Measurements from ENCODE around the gene LRBA. TPM values are rescaled to one million over a fixed set of nuclear protein-coding genes. Genes with fewer than 3 reads are reported as not detected.

The LRBA gene
- total RNA-seq, 3 donors from 2014 or later, result 26.9 to 138 (median 93.7) TPM

- Histone ChIP-seq H3K27me3 (no peaks in the 10 kb centered on the region), H3K27ac (no peak overlapping the region), H3K4me1 (no peaks in the 10 kb centered on the region), H3K36me3 (no peaks in the 10 kb centered on the region), H3K4me3 (no peak overlapping the region), H3K9me3 (no peaks in the 10 kb centered on the region)
- no peak for TF ChIP-seq POLR2A (IDR thresholded peaks at IDR 0.05)
- no peak for TF ChIP-seq POLR2AphosphoS5 (IDR thresholded peaks at IDR 0.05)
- TF ChIP-seq CTCF (IDR thresholded peaks at IDR 0.05), result no peak
- DNase-seq (ENCODE audit: low spot score in 2 of 2), result no peak
- intact Hi-C loops (cut with DNase I; ENCODE audit: low total_unique reads), result no loop called here
Observed at GRCh38 chr4:150381036-150381435, 634.0 kb downstream of the LRBA start.

DNA sequence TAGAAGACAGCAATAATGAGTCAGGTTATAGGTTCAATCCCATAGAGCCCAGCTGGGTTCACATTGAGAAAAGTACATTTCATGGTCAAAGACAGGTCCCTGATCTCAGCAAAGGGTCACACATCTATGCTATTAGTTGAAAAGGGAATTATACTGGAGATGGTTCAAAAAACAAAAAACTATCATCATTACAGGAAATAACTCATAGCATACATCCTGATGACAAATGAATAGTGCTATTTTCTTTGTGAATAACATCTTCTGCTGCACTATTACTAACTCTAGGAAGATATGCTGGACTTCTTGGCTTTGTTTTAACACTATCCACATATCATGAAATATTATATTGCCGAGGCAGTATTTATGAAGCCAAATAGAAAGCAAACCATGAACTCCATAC is 635.6 kb downstream of the LRBA start:
- TF ChIP-seq POLR2A (IDR thresholded peaks at IDR 0.05), result no peak
- no peak for TF ChIP-seq CTCF (IDR thresholded peaks at IDR 0.05)
- no peak for TF ChIP-seq POLR2AphosphoS5 (IDR thresholded peaks at IDR 0.05)
- H3K4me1 ChIP-seq, result no peaks in the 10 kb centered on the region
- no peaks in the 10 kb centered on the region for H3K9me3 ChIP-seq
- DNase-seq (ENCODE audit: low spot score in 2 of 2), result no peak
- no peak overlapping the region for H3K27ac ChIP-seq
- no peaks in the 10 kb centered on the region for H3K27me3 ChIP-seq
- no peak overlapping the region for H3K4me3 ChIP-seq
- intact Hi-C loops (cut with DNase I; ENCODE audit: low total_unique reads), result no loop called here
- H3K36me3 ChIP-seq, result no peaks in the 10 kb centered on the region

DNA sequence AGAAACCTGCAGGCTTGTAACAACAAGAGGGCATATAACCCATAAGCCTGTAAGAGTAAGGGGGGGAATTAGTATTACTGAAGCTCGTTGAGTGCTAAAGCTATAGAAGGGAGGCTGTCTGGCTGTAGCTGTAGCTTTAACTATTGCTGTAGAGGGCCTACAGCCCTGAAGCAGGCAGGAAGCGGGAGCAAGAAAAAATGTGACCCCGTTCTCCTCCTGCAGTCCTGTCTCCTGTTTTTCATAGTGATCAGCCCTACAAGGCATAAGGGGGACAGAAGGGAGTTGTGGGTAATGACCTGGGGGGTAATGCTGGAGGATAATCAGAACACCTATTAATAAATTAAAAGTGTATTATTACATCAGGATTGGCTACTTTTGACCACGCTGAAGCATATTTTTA is 640.1 kb downstream of the LRBA start:
- H3K27ac ChIP-seq, result no peak overlapping the region
- H3K9me3 ChIP-seq, result no peaks in the 10 kb centered on the region
- TF ChIP-seq POLR2A (IDR thresholded peaks at IDR 0.05) (no peak), CTCF (IDR thresholded peaks at IDR 0.05) (no peak), POLR2AphosphoS5 (IDR thresholded peaks at IDR 0.05) (no peak)
- no peaks in the 10 kb centered on the region for H3K4me1 ChIP-seq
- no peaks in the 10 kb centered on the region for H3K27me3 ChIP-seq
- intact Hi-C loops (cut with DNase I; ENCODE audit: low total_unique reads), result no loop called here
- DNase-seq (ENCODE audit: low spot score in 2 of 2), result no peak
- H3K4me3 ChIP-seq, result no peak overlapping the region
- no peaks in the 10 kb centered on the region for H3K36me3 ChIP-seq

GRCh38 chr4:150371869-150372268 is 643.2 kb downstream of the LRBA start:
- H3K27me3 ChIP-seq, result no peaks in the 10 kb centered on the region
- no peaks in the 10 kb centered on the region for H3K36me3 ChIP-seq
- TF ChIP-seq CTCF (IDR thresholded peaks at IDR 0.05), result no peak
- no peak for TF ChIP-seq POLR2AphosphoS5 (IDR thresholded peaks at IDR 0.05)
- TF ChIP-seq POLR2A (IDR thresholded peaks at IDR 0.05), result no peak
- H3K4me1 ChIP-seq, result no peaks in the 10 kb centered on the region
- no peak overlapping the region for H3K4me3 ChIP-seq
- intact Hi-C loops (cut with DNase I; ENCODE audit: low total_unique reads), result no loop called here
- no peak for DNase-seq (ENCODE audit: low spot score in 2 of 2)
- no peaks in the 10 kb centered on the region for H3K9me3 ChIP-seq
- no peak overlapping the region for H3K27ac ChIP-seq

- H3K36me3 ChIP-seq, result no peaks in the 10 kb centered on the region
- H3K9me3 ChIP-seq, result no peaks in the 10 kb centered on the region
- TF ChIP-seq POLR2A (IDR thresholded peaks at IDR 0.05), result no peak
- no peak for TF ChIP-seq CTCF (IDR thresholded peaks at IDR 0.05)
- no peak for TF ChIP-seq POLR2AphosphoS5 (IDR thresholded peaks at IDR 0.05)
- intact Hi-C loops (cut with DNase I; ENCODE audit: low total_unique reads), result no loop called here
- no peak overlapping the region for H3K4me3 ChIP-seq
- DNase-seq (ENCODE audit: low spot score in 2 of 2), result no peak
- H3K4me1 ChIP-seq, result no peaks in the 10 kb centered on the region
- H3K27me3 ChIP-seq, result no peaks in the 10 kb centered on the region
- H3K27ac ChIP-seq, result no peak overlapping the region
Observed at GRCh38 chr4:150369434-150370380, 645.4 kb downstream of the LRBA start.

Data from breast epithelium (tissue), 4 donors.